ENCODE measurements around the gene NLRP6.
A peak's percentile ranks its signal among the peaks of the same experiment; 100 is the strongest.
"Not testable (repeated sequence)": the region's sequence is repeated elsewhere in the genome, so short reads cannot be mapped to it uniquely, and the experiment has no call there.

Gene NLRP6

GRCh38 chr11:312092-312816, 34.0 kb downstream of the NLRP6 start:
- Histone ChIP-seq H3K18ac (ENCODE audit: low read length) (peak overlapping the region; percentile 55), H3K36me3 (ENCODE audit: control insufficient read depth, insufficient read depth, low read length) (peaks cover 1% of the 10 kb centered on the region), H3K4me2 (ENCODE audit: low read length) (peak overlapping the region; percentile 15), H3K56ac (ENCODE audit: low read length) (peak overlapping the region; percentile 3), H2BK15ac (replicated peaks; ENCODE audit: low read depth) (no peak overlapping the region), H3K79me1 (ENCODE audit: low read length) (no peaks in the 10 kb centered on the region), H2AK5ac (ENCODE audit: low read length) (peak overlapping the region; percentile 67), H2BK5ac (ENCODE audit: low read length) (peak overlapping the region; percentile 40), H3K4me1 (ENCODE audit: control insufficient read depth, low read depth, low read length) (peaks cover 14% of the 10 kb centered on the region), H3K23ac (ENCODE audit: low read length) (peak overlapping the region; percentile 51), H3K9ac (ENCODE audit: low read length) (peak overlapping the region; percentile 50), H3K79me2 (ENCODE audit: control insufficient read depth, insufficient read depth, low read length) (peaks cover 30% of the 10 kb centered on the region), H2BK120ac (ENCODE audit: low read depth, low read length) (peak overlapping the region; percentile 54), H4K8ac (ENCODE audit: low read depth, low read length) (no peak overlapping the region), H3K4ac (ENCODE audit: low read depth, low read length) (peak overlapping the region; percentile 58), H3K27ac (ENCODE audit: low read depth, low read length) (peak overlapping the region; percentile 73), H4K5ac (ENCODE audit: low read length) (no peak overlapping the region), H3K4me3 (ENCODE audit: low read length) (no peak overlapping the region), H3K27me3 (ENCODE audit: insufficient read depth, low read length, poor library complexity) (no peaks in the 10 kb centered on the region)
- WGBS (ENCODE audit: extremely low coverage, insufficient coverage, low lambda C conversion rate): no CpG with 5 or more reads among the region's 14 CpGs
- DNase-seq: no peak

- H3K9ac ChIP-seq (ENCODE audit: low read length): peak overlapping the region; percentile 72
- DNase-seq: peak; percentile 57
- WGBS (ENCODE audit: extremely low coverage, insufficient coverage, low lambda C conversion rate): no CpG with 5 or more reads among the region's 8 CpGs
- H2BK120ac ChIP-seq (ENCODE audit: low read depth, low read length): peak overlapping the region; percentile 49
- peak overlapping the region; percentile 87 for H2BK5ac ChIP-seq (ENCODE audit: low read length)
- H3K27ac ChIP-seq (ENCODE audit: low read depth, low read length): peak overlapping the region; percentile 95
- H3K36me3 ChIP-seq (ENCODE audit: control insufficient read depth, insufficient read depth, low read length): peaks cover 1% of the 10 kb centered on the region
- peak overlapping the region; percentile 89 for H3K56ac ChIP-seq (ENCODE audit: low read length)
- H3K79me1 ChIP-seq (ENCODE audit: low read length): no peaks in the 10 kb centered on the region
- H2AK5ac ChIP-seq (ENCODE audit: low read length): no peak overlapping the region
- no peak overlapping the region for H2BK15ac ChIP-seq (replicated peaks; ENCODE audit: low read depth)
- no peak overlapping the region for H4K5ac ChIP-seq (ENCODE audit: low read length)
- H3K4me1 ChIP-seq (ENCODE audit: control insufficient read depth, low read depth, low read length): peaks cover 16% of the 10 kb centered on the region
- H4K8ac ChIP-seq (ENCODE audit: low read depth, low read length): peak overlapping the region; percentile 67
- no peak overlapping the region for H3K4me3 ChIP-seq (ENCODE audit: low read length)
- H3K4me2 ChIP-seq (ENCODE audit: low read length): peak overlapping the region; percentile 20
- H3K18ac ChIP-seq (ENCODE audit: low read length): peak overlapping the region; percentile 89
- H3K23ac ChIP-seq (ENCODE audit: low read length): no peak overlapping the region
- no peaks in the 10 kb centered on the region for H3K27me3 ChIP-seq (ENCODE audit: insufficient read depth, low read length, poor library complexity)
- peak overlapping the region; percentile 66 for H3K4ac ChIP-seq (ENCODE audit: low read depth, low read length)
- peaks cover 30% of the 10 kb centered on the region for H3K79me2 ChIP-seq (ENCODE audit: control insufficient read depth, insufficient read depth, low read length)
Measured at GRCh38 chr11:313304-313786, 35.1 kb downstream of the NLRP6 start.

DNA sequence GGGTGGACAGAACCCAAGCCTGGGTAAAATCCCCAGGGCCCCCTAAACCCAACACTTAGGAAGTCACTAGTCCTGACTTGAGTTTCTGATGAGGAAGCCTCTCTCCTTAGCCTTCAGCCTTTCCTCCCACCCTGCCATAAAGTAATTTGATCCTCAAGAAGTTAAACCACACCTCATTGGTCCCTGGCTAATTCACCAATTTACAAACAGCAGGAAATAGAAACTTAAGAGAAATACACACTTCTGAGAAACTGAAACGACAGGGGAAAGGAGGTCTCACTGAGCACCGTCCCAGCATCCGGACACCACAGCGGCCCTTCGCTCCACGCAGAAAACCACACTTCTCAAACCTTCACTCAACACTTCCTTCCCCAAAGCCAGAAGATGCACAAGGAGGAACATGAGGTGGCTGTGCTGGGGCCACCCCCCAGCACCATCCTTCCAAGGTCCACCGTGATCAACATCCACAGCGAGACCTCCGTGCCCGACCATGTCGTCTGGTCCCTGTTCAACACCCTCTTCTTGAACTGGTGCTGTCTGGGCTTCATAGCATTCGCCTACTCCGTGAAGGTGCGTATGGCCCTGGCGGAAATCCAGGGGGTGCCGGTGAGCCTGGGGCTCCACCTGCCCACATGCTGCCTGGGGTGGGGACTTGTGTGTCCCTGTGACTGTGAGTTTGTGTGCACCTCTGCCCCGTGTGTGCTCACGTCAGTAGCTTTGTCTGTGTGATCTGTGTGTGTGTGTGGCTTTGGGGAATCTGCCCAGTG, 35.8 kb downstream of the NLRP6 start, which contains the start of gene IFITM1:
IFITM1 (plus strand) TSS at position 254 of the 767 bp plus-strand sequence; CDS start at position 385, 131 bp downstream.
- Histone ChIP-seq H3K4ac (ENCODE audit: low read depth, low read length) (peak within 1 kb of the TSS; percentile 66), H2AK5ac (ENCODE audit: low read length) (no peak within 1 kb of the TSS), H3K56ac (ENCODE audit: low read length) (peak within 1 kb of the TSS; percentile 89), H3K9ac (ENCODE audit: low read length) (peak within 1 kb of the TSS; percentile 87), H3K23ac (ENCODE audit: low read length) (peak within 1 kb of the TSS; percentile 80), H3K79me1 (ENCODE audit: low read length) (no peaks in the 10 kb centered on the region), H2BK120ac (ENCODE audit: low read depth, low read length) (peak within 1 kb of the TSS; percentile 49), H2BK15ac (replicated peaks; ENCODE audit: low read depth) (no peak within 1 kb of the TSS), H3K18ac (ENCODE audit: low read length) (peak within 1 kb of the TSS; percentile 89), H3K36me3 (ENCODE audit: control insufficient read depth, insufficient read depth, low read length) (peaks cover 1% of the 10 kb centered on the region), H3K4me1 (ENCODE audit: control insufficient read depth, low read depth, low read length) (peaks cover 16% of the 10 kb centered on the region), H3K27ac (ENCODE audit: low read depth, low read length) (peak within 1 kb of the TSS; percentile 97), H4K5ac (ENCODE audit: low read length) (no peak within 1 kb of the TSS), H3K79me2 (ENCODE audit: control insufficient read depth, insufficient read depth, low read length) (peaks cover 29% of the 10 kb centered on the region), H3K4me3 (ENCODE audit: low read length) (peak within 1 kb of the TSS; percentile 88), H3K27me3 (ENCODE audit: insufficient read depth, low read length, poor library complexity) (no peaks in the 10 kb centered on the region), H3K4me2 (ENCODE audit: low read length) (peak within 1 kb of the TSS; percentile 70), H4K8ac (ENCODE audit: low read depth, low read length) (peak within 1 kb of the TSS; percentile 67), H2BK5ac (ENCODE audit: low read length) (peak within 1 kb of the TSS; percentile 87)
- peak; percentile 89 for DNase-seq
- WGBS (ENCODE audit: extremely low coverage, insufficient coverage, low lambda C conversion rate): no CpG with 5 or more reads among the region's 18 CpGs

DNA sequence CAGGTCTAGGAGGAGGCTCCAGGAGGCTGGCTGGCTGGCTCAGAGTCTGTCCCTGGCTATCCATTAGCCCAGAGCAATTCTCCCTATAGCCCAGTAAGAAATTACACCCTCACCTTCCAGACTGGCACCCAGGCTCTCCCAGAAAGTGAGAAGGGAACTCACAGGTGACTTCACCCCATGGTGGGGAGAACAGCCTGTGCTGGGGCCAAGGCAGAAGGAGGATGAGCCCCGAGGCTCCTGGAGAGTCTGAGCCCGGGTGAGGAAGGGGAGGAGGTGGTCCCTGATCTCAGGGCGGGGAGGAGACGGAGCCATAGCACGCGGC, 36.3 kb downstream of the NLRP6 start:
- H3K79me2 ChIP-seq (ENCODE audit: control insufficient read depth, insufficient read depth, low read length): peaks cover 26% of the 10 kb centered on the region
- H3K79me1 ChIP-seq (ENCODE audit: low read length); H3K36me3 ChIP-seq (ENCODE audit: control insufficient read depth, insufficient read depth, low read length); DNase-seq; H3K4ac ChIP-seq (ENCODE audit: low read depth, low read length); H2BK120ac ChIP-seq (ENCODE audit: low read depth, low read length); H2BK15ac ChIP-seq (replicated peaks; ENCODE audit: low read depth); H4K8ac ChIP-seq (ENCODE audit: low read depth, low read length); H2AK5ac ChIP-seq (ENCODE audit: low read length); H4K5ac ChIP-seq (ENCODE audit: low read length); H3K27me3 ChIP-seq (ENCODE audit: insufficient read depth, low read length, poor library complexity): not testable (repeated sequence)
- peak overlapping the region; percentile 87 for H3K9ac ChIP-seq (ENCODE audit: low read length)
- peaks cover 11% of the 10 kb centered on the region for H3K4me1 ChIP-seq (ENCODE audit: control insufficient read depth, low read depth, low read length)
- H3K4me2 ChIP-seq (ENCODE audit: low read length): peak overlapping the region; percentile 33
- H3K18ac ChIP-seq (ENCODE audit: low read length): peak overlapping the region; percentile 42
- H3K56ac ChIP-seq (ENCODE audit: low read length): peak overlapping the region; percentile 85
- H2BK5ac ChIP-seq (ENCODE audit: low read length): peak overlapping the region; percentile 80
- H3K4me3 ChIP-seq (ENCODE audit: low read length): peak overlapping the region; percentile 52
- WGBS (ENCODE audit: extremely low coverage, insufficient coverage, low lambda C conversion rate): no CpG with 5 or more reads among the region's 6 CpGs
- peak overlapping the region; percentile 46 for H3K27ac ChIP-seq (ENCODE audit: low read depth, low read length)
- H3K23ac ChIP-seq (ENCODE audit: low read length): peak overlapping the region; percentile 80

- Histone ChIP-seq H3K79me1 (ENCODE audit: low read length) (no peaks in the 10 kb centered on the region), H3K36me3 (ENCODE audit: control insufficient read depth, insufficient read depth, low read length) (peaks cover 1% of the 10 kb centered on the region), H3K27me3 (ENCODE audit: insufficient read depth, low read length, poor library complexity) (no peaks in the 10 kb centered on the region), H3K23ac (ENCODE audit: low read length) (peak overlapping the region; percentile 54), H2BK5ac (ENCODE audit: low read length) (peak overlapping the region; percentile 7), H2BK120ac (ENCODE audit: low read depth, low read length) (no peak overlapping the region), H3K9ac (ENCODE audit: low read length) (peak overlapping the region; percentile 87), H2BK15ac (replicated peaks; ENCODE audit: low read depth) (no peak overlapping the region), H3K4me1 (ENCODE audit: control insufficient read depth, low read depth, low read length) (peaks cover 9% of the 10 kb centered on the region), H4K5ac (ENCODE audit: low read length) (no peak overlapping the region), H3K79me2 (ENCODE audit: control insufficient read depth, insufficient read depth, low read length) (peaks cover 27% of the 10 kb centered on the region), H3K27ac (ENCODE audit: low read depth, low read length) (peak overlapping the region; percentile 97), H3K4me3 (ENCODE audit: low read length) (peak overlapping the region; percentile 88), H3K4ac (ENCODE audit: low read depth, low read length) (peak overlapping the region; percentile 75), H4K8ac (ENCODE audit: low read depth, low read length) (no peak overlapping the region), H2AK5ac (ENCODE audit: low read length) (no peak overlapping the region), H3K56ac (ENCODE audit: low read length) (peak overlapping the region; percentile 85), H3K18ac (ENCODE audit: low read length) (peak overlapping the region; percentile 83), H3K4me2 (ENCODE audit: low read length) (peak overlapping the region; percentile 70)
- WGBS (ENCODE audit: extremely low coverage, insufficient coverage, low lambda C conversion rate): no CpG with 5 or more reads among the region's 9 CpGs
- DNase-seq: no peak
Measured at GRCh38 chr11:315051-315481, 36.9 kb downstream of the NLRP6 start.

Measured in mesendoderm (in vitro differentiated cells).